Raji (cell line): ENCODE results near the gene RARB.

ENCODE experiments used
- POLR2A ChIP-seq: IDR thresholded peaks from 2 replicates; pipeline ENCODE4 v1.6.1; 2011; ENCODE audit warnings: low read depth, low read length, control low read depth; ENCODE audit not compliant: insufficient read depth

RARB gene

DNA sequence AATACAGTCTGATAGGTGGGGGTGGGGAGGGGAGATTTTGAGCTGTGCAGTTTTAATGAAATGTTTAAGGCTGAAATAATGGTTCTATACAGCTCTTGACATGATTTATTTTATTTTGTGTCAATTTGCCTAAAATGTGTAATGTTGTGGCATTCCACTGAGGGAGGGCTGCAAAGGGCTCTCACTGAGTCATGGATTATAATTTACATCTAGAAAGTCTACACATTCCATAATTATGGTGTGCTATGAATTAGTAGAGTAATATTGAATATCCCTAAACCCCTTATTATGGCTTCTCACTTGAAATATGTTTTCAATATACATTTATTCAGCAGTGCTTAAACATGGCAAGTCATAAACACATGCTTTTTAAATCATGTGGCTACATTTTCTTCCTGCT, 103.9 kb downstream of the RARB start:
- no peak for TF ChIP-seq POLR2A

DNA sequence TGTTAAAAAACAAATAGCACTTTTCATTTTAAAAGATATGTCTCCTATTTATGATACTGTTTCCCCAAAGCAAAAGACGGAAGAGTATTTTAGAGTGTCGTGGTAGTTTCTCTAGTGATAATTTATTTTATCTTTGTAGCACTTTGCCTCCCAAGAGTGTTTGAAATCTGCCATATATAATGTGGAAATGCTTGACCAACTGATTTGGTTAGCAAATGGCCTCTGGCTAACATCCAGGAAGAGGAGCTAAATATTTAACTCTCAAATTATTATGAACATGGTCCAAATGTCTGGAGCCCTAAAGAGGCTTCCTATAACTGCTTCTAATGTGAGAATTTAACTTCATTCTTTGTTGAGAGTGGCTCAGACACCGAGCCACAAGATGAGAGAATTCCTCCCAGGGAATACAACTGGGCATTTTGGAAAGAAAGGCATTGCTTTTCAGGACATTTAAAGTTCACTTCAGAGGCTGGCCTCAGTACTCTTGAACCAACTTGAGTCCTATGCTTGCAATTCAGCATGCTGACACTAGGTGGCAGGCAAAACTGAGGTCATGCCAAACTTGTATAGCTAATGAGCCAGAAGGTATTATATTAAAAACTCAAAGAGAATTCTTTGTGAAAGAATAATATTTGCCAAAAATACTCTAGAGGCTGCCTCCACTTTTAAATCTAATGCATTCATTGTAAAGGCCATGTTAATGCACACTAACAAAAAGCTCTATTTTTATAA, 104.5 kb downstream of the RARB start:
- no peak for TF ChIP-seq POLR2A

DNA sequence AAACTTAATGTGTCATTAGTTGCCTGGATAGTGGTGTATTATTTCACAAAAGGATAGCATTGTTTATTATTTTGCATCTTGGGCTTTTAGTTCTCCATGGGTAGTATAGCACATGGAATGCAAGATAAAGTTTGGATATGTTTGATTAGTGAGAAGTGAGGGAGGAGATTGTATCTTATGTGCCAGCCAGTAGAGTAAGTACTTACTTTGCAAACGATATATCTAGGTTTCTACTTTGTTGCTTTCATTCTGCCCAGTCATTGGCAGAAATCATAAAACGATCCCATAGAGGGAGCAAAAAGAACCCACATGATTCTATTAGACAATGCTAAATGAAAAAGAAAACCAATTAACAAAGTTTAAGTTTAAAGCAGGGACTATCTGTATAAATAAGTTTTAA, 105.3 kb downstream of the RARB start:
- no peak for TF ChIP-seq POLR2A

DNA sequence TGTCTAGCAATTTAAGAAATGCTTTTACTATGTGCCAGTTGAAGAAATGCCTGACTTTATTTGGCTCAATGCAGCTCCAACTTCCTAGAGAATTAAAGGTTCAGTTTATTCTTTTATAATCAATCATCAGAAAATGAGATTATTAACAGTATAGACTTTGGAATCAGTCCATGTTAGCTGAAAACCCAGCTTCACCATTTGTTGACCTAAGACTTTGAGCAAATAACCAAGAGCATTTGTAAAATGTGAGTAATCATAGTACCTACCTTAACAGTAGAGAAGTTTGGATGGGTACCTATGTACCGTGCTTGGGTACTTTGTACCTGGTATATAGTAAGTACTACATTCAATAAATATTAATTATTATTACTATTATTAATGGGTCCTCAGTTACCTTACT, 105.9 kb downstream of the RARB start:
- TF ChIP-seq POLR2A, result no peak

- no peak for TF ChIP-seq POLR2A
Measured at GRCh38 chr3:25536521-25537391, 108.7 kb downstream of the RARB start.

DNA sequence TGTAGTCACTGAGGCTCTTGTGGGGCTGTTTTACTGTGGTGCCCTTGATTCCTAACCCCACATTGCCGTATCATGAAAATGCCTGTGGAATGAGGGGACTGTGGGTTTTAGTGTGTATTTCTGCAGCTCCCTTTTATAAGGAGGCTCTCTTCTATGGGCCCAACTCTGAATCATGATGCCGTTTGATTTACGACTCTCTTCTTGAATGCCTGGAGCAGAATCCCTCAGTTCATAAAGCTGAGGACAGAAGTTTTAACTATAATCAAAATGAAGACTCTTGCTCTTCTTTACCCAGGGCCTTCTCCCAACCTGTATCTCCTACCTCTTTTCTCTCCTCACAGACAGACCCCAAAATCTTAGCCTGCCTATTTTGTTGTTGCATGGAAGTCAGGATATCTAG, 109.5 kb downstream of the RARB start:
- no peak for TF ChIP-seq POLR2A

DNA sequence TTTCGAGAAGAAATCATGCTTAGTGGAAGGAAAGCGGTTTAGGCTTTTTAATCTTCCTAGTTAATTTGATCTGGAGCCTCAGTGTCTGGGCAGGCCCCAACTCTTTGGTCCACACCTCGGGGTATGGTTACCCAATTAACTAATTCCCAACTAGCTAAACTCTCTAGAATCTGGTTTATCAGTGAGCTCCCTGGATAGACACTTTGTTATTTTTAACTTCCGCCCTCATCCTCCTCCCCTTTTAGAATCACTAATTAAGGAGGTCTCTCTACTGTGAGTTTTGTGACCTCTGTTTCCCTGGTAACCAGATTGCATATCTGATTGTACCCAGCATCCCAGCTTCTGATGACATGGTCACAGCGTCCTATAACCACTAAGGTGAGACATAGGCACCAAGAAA, 112.2 kb downstream of the RARB start:
- no peak for TF ChIP-seq POLR2A

- no peak for TF ChIP-seq POLR2A
Measured at GRCh38 chr3:25542492-25543039, 114.5 kb downstream of the RARB start.

DNA sequence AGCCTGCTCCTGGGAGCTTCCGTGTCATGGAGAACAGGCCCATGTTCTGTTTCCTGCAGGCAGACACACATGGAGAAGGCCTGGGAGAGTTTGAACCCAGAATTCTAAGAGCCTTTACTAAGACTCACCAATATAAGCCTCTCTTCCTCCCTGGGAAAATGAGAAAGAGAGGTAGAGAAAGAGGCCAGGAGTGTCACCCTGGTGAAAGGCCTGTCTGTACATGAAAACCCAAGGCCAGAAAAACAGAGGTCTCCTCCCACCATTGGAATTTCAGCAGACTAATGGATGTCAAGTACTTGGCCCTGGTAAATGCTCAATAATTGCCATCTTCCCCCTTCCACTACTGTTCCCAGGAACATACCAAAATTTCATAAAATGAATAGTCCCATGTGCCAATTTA, 119.0 kb downstream of the RARB start:
- no peak for TF ChIP-seq POLR2A

DNA sequence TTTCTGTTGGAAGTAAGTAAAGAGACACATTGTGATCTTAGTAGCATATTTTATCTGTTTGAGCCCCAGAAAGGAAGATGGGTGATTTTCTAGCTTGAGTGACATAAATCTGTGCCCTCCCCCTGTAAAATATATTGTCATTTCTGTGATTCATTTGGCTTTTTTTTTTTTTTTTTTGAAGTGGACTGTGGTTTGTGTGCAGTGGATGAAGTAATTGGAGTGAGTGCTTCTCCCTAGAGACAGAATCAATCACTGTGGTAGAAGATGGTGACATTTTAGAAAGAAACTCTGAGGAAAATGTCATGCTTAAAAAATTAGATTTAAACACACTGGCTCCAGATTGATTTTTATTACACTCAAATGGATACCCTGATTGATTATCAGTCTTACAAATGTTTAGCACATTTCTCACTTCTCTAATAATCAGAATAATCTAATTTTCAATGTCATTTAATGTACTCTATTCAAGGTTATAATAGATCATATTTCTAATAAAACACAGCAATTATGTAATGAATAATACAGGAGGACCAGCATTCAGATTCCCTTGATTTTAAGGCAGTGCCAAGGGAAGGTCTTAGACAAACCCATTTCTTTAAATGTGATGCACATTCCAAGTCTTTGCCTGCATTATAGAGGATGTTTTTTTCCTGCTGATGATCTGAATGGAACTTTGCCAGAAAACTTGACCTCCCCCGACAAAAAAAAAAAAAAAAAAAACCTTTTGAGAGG, 120.0 kb downstream of the RARB start:
- TF ChIP-seq POLR2A, result no peak

DNA sequence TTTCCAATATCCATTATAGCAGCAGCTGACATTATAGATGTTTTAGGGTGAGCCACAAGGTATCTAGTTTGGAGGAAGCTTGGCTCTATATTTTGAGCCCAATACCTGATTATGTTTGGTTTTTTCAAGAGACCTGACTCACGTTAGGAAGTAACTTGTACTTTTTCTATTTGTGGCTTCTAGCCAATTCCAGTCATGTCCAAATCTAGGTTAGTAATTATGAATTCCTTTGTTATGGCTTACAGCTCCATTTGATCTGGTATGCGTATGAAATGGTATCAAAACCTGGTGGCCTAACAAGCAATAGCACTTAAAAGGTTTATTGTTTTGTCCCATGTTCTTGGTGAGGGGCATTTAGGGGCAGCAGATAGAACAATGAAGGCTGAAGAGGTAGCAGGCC, 120.8 kb downstream of the RARB start:
- no peak for TF ChIP-seq POLR2A

DNA sequence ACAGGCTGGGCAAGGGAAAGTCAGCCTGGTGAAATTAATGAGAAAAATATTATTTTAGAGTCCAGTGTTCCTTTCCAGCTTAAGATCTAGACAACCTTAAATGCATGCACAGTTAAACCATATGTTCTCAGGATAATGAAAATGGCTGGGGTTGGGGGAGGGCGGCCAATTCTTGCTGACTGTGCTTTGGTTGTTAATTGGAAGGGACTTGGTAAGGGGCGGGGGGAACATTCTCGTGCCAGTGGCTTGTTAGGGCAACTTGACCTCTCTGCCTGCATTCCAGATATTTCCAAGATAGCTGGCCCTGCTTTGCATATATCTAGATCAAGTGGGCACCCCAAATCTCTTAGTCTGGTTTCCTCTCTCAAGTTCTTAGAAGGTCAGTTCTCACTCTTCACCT, 124.2 kb downstream of the RARB start:
- no peak for TF ChIP-seq POLR2A

GRCh38 chr3:25554376-25554775, 126.3 kb downstream of the RARB start:
- no peak for TF ChIP-seq POLR2A

DNA sequence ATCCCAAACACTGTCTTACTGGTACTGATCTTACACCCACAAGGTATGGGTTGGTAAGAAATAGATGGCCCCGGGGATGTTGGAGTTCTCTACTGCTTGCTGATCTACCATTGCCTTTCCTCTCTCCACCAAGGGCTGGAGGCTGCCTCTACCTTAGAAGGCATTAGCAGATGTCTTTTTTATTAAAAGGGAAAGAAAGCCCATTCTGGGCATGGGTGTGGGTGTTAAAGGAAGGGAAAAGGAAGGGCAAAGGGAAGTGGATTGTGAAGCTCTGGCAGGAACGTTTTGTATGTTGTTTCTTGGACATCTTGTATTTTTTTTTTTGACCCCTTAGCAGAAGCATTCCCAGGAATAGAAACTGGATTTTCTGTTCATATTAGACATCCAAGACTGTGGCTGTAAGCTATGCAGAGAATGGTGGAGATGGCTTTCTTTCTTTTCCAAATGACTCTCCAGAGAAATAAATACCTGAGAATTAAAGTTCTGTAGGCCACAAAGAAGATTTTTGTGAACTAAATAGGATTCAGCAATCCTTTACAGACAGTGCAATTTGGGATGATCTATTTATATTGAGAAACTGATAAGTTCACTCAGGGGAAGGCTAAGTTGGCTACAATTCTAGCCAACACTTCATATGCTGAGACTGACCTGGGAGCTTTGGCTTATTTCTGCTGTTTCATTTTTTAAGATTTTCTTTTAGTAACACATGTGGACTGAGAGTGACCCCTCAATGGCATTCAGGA, 127.8 kb downstream of the RARB start:
- TF ChIP-seq POLR2A, result no peak

GRCh38 chr3:25556447-25556846, 128.4 kb downstream of the RARB start:
- no peak for TF ChIP-seq POLR2A

DNA sequence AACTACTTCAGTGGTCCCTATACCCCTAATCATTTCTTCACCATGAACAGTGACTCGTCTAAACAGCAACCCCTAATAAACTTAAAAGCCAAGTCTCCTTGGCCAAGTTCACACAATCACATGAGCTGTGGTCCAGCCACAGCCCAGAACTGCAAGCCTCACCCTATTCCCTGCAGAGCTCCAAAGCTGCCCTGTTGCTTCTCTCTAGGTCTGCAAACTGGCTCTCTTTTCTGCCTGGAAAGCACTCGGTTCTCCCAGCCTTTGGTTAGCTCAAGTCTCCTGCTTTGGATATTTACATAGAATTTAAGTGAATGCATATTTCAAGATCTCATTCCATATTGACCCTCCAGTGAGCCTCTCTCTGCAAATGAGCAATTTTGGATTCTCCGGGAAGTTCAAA, 129.6 kb downstream of the RARB start:
- TF ChIP-seq POLR2A, result no peak
